ENCODE results near the gene MGAT1.

The MGAT1 gene

GRCh38 chr5:180808461-180809000, 5.9 kb upstream of the MGAT1 start:
- DNase-seq (ENCODE audit: insufficient read length, low spot score) (no peak), FAIRE-seq (no peak)
- no peak for TF ChIP-seq CTCF (IDR thresholded peaks at IDR 0.05; ENCODE audit: insufficient read depth, missing control alignments)

- FAIRE-seq (no peak), DNase-seq (ENCODE audit: insufficient read length, low spot score) (no peak)
- TF ChIP-seq CTCF (IDR thresholded peaks at IDR 0.05; ENCODE audit: insufficient read depth, missing control alignments) = no peak
Observed at GRCh38 chr5:180807654-180808414, 5.2 kb upstream of the MGAT1 start.

- DNase-seq (ENCODE audit: insufficient read length, low spot score) (no peak), FAIRE-seq (no peak)
Observed at GRCh38 chr5:180807046-180807445, 4.4 kb upstream of the MGAT1 start.

GRCh38 chr5:180806351-180807011, 3.9 kb upstream of the MGAT1 start:
- no peak for FAIRE-seq
- TF ChIP-seq CTCF (IDR thresholded peaks at IDR 0.05; ENCODE audit: insufficient read depth, missing control alignments) = no peak
- DNase-seq (ENCODE audit: insufficient read length, low spot score) = no peak

More at GRCh38 chr5:180807046-180807445, 4.4 kb upstream of the MGAT1 start:
- no peak for TF ChIP-seq CTCF (IDR thresholded peaks at IDR 0.05; ENCODE audit: insufficient read depth, missing control alignments)

GRCh38 chr5:180804129-180804618, 1.6 kb upstream of the MGAT1 start:
- no peak for FAIRE-seq
- DNase-seq (ENCODE audit: insufficient read length, low spot score) = no peak
- no peak for TF ChIP-seq CTCF (IDR thresholded peaks at IDR 0.05; ENCODE audit: insufficient read depth, missing control alignments)

- no peak for TF ChIP-seq CTCF (IDR thresholded peaks at IDR 0.05; ENCODE audit: insufficient read depth, missing control alignments)
- FAIRE-seq = no peak
- DNase-seq (ENCODE audit: insufficient read length, low spot score) = no peak
Observed at GRCh38 chr5:180803181-180804128, 849 bp upstream of the MGAT1 start.
